ENCODE measurements around the gene TTLL13.

- no peak for TF ChIP-seq CTCF (IDR thresholded peaks at IDR 0.05)
- TF ChIP-seq POLR2A (IDR thresholded peaks at IDR 0.05) = no peak
Observed at GRCh38 chr15:90264671-90265070, 15.3 kb downstream of the TTLL13 start.

Measured in lower leg skin (tissue), 3 donors.